Esophagus (tissue), 2 donors: Measurements from ENCODE around the gene SUN2. TPM values are rescaled to one million over a fixed set of nuclear protein-coding genes. Genes with fewer than 3 reads are reported as not detected.

ENCODE experiments used
- H3K27ac ChIP-seq, 2 donors: one replicate each; pipeline ENCODE4 v1.5.1; 2013; ENCODE audit warnings: low read depth in 2 of 2, mild to moderate bottlenecking in 2 of 2, inconsistent platforms in 1 of 2, low read length in 1 of 2, moderate library complexity in 1 of 2
- H3K27me3 ChIP-seq, 2 donors: one replicate each; pipeline ENCODE4 v1.6.1; 2013; ENCODE audit warnings: low read length in 2 of 2, control low read depth in 1 of 2, mild to moderate bottlenecking in 1 of 2; ENCODE audit not compliant: insufficient read depth in 2 of 2, control insufficient read depth in 1 of 2
- H3K36me3 ChIP-seq, 2 donors: one replicate each; pipeline ENCODE4 v1.6.1; 2013; ENCODE audit warnings: low read length in 1 of 2; ENCODE audit not compliant: control insufficient read depth in 2 of 2, insufficient read depth in 2 of 2
- H3K4me1 ChIP-seq, 2 donors: one replicate each; pipeline ENCODE4 v1.6.1; 2013; ENCODE audit warnings: low read length in 1 of 2; ENCODE audit not compliant: control insufficient read depth in 2 of 2, insufficient read depth in 2 of 2
- H3K4me3 ChIP-seq, 2 donors: one replicate each; pipeline ENCODE4 v1.5.1; 2013; ENCODE audit warnings: low read length in 2 of 2, mild to moderate bottlenecking in 2 of 2, low read depth in 1 of 2, moderate library complexity in 1 of 2
- H3K9me3 ChIP-seq, 2 donors: one replicate each; pipeline ENCODE4 v1.6.1; 2013; ENCODE audit warnings: mild to moderate bottlenecking in 2 of 2, low read depth in 1 of 2, low read length in 1 of 2, moderate library complexity in 1 of 2; ENCODE audit not compliant: control insufficient read depth in 2 of 2, insufficient read depth in 1 of 2
- WGBS, 2 donors: extraction: QIAGEN DNeasy Blood & Tissue Kit; methylation state at CpG; one replicate each; pipeline ENCODE4 v1.1.7; 2013; 5-methylcytosine and 5-hydroxymethylcytosine counted together
- polyA plus RNA-seq, 2 donors: library from polyadenylated mRNA; stranded (reverse); fragments of 200-250 nt; gene quantifications; one replicate each; pipeline ENCODE4 v1.2.3, GENCODE V29; 2013
- donor health status: healthy with polysubstance abuse.
- donor health status: Bipolar disorder and iron deficiency.

Gene SUN2
- polyA plus RNA-seq, 2 donors, result 61.7 to 70.1 TPM

DNA sequence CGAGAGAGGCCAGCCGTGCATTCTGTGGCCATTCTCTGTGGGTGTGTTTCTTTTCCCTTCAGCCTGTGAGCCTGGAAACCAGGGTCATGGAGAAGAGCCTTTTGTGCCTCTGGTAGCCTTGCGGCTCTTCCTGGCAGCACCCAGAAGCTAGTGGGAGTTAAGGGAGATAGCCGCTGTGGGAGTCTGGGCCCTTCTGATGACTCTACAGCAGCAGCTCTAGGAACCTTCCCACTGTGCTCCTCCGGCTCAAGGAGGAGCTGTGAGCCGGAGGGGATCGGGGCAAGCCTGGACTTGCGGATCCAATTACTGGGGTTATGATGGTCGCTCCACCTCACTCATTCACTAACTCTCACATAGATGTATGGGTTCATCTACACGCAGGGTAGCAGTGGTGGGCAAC is 39.5 kb downstream of the SUN2 start:
- Histone ChIP-seq H3K4me1 (peaks cover 5 to 18% of the 10 kb centered on the region in 2 donors), H3K27me3 (no peaks in the 10 kb centered on the region), H3K36me3 (peaks cover 11 to 28% of the 10 kb centered on the region in 2 donors), H3K9me3 (no peaks in the 10 kb centered on the region), H3K4me3 (no peak overlapping the region), H3K27ac (no peak overlapping the region)
- 86 to 92% methylated on average over 10 of the region's 10 CpGs for whole genome bisulfite sequencing, 2 donors

- Histone ChIP-seq H3K4me1 (peaks cover 5 to 18% of the 10 kb centered on the region in 2 donors), H3K27ac (no peak overlapping the region), H3K27me3 (no peaks in the 10 kb centered on the region), H3K4me3 (no peak overlapping the region), H3K9me3 (no peaks in the 10 kb centered on the region), H3K36me3 (peaks cover 11 to 28% of the 10 kb centered on the region in 2 donors)
- WGBS, 2 donors, result 93 to 94% methylated on average over 15 of the region's 15 CpGs
Observed at GRCh38 chr22:38715852-38716251, 39.9 kb downstream of the SUN2 start.

- no peaks in the 10 kb centered on the region for H3K27me3 ChIP-seq
- H3K36me3 ChIP-seq, result peaks cover 11 to 28% of the 10 kb centered on the region in 2 donors
- H3K27ac ChIP-seq, result peak overlapping the region in 1 of 2 donors; percentile 53
- 76 to 84% methylated on average over 9 of the region's 9 CpGs for WGBS, 2 donors
- no peak overlapping the region for H3K4me3 ChIP-seq
- no peaks in the 10 kb centered on the region for H3K9me3 ChIP-seq
- H3K4me1 ChIP-seq, result peaks cover 5 to 18% of the 10 kb centered on the region in 2 donors
Observed at GRCh38 chr22:38715176-38715764, 40.5 kb downstream of the SUN2 start.

DNA sequence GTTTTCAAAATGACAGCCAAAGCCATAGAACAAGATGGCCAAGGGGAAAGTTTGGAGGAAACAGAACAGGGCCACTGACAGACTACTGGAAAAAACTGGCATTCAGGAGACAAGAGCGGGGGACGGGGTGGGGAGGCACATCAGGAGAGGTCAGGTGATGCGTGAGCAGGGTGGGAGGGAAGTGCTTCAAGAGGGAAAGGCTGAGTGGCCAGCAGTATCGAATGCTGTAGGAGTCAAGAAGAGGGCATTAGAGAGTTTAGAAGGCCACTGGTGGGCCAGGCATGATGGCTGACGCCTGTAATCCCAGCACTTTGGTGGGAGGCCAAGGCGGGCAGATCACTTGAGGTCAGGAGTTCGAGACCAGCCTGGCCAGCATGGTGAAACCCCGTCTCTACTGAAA is 41.9 kb downstream of the SUN2 start:
- Histone ChIP-seq H3K4me3 (no peak overlapping the region), H3K4me1 (peaks cover 5 to 18% of the 10 kb centered on the region in 2 donors), H3K27ac (no peak overlapping the region), H3K27me3 (no peaks in the 10 kb centered on the region), H3K36me3 (peaks cover 11 to 28% of the 10 kb centered on the region in 2 donors), H3K9me3 (no peaks in the 10 kb centered on the region)
- 86 to 90% methylated on average over 8 of the region's 8 CpGs for WGBS, 2 donors

GRCh38 chr22:38712486-38713207 is 43.2 kb downstream of the SUN2 start:
- 86 to 91% methylated on average over 11 of the region's 11 CpGs for WGBS, 2 donors
- Histone ChIP-seq H3K27ac (no peak overlapping the region), H3K36me3 (peaks cover 14 to 28% of the 10 kb centered on the region in 2 donors), H3K27me3 (no peaks in the 10 kb centered on the region), H3K9me3 (no peaks in the 10 kb centered on the region), H3K4me3 (no peak overlapping the region), H3K4me1 (peaks cover 5 to 20% of the 10 kb centered on the region in 2 donors)

GRCh38 chr22:38710866-38711265 is 44.9 kb downstream of the SUN2 start:
- H3K36me3 ChIP-seq, result peaks cover 3 to 14% of the 10 kb centered on the region in 2 donors
- H3K27ac ChIP-seq, result no peak overlapping the region
- peaks cover 5 to 19% of the 10 kb centered on the region in 2 donors for H3K4me1 ChIP-seq

DNA sequence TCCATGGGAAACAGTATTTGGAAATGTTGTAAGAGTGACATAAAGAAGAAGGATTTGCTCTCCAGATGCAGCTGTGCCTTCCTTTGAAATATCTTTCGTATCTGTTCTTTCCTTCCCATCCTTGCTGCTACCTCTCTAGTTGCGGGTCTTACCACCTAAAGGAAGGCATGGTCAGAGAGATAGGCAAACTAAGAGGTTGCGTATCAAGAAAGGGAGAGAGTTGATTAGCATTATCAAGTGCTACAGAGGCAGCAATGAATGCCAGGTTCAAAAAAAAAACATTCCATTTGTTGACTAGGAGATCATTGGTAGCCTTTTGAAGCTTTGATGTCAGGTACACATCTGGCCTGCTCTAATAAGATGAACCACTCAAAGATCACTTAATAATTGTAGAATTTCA is 45.4 kb downstream of the SUN2 start:
- H3K27ac ChIP-seq, result no peak overlapping the region
- H3K4me1 ChIP-seq, result peaks cover 3 to 15% of the 10 kb centered on the region in 2 donors
- WGBS, 2 donors, result 98 to 99% methylated on average over 3 of the region's 3 CpGs
- no peak overlapping the region for H3K4me3 ChIP-seq
- no peaks in the 10 kb centered on the region for H3K9me3 ChIP-seq
- H3K27me3 ChIP-seq, result no peaks in the 10 kb centered on the region
- peaks cover 3 to 11% of the 10 kb centered on the region in 2 donors for H3K36me3 ChIP-seq

More at GRCh38 chr22:38710866-38711265, 44.9 kb downstream of the SUN2 start:
- WGBS, 2 donors, result 60% methylated on average over 3 of the region's 3 CpGs
- Histone ChIP-seq H3K9me3 (no peaks in the 10 kb centered on the region), H3K27me3 (no peaks in the 10 kb centered on the region), H3K4me3 (no peak overlapping the region)

DNA sequence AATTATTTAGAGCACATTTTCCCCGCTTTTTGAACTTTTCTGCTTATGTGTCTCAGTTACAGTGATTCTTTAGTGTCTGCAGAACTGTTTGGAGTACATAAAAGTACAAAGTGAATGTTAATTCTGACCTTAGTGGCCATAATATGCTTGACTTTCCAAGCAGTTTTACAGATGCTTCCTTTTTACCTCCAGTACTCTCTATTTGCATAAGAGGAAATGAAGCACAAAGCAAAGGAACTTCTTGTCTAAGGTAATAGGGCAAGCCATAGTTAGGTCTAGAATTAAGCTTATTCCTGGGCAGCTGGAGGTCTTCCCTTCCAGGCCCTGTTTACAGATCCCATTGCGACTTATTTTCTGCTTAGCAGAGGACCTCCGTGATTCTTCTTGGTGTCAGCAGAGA is 46.5 kb downstream of the SUN2 start:
- H3K4me3 ChIP-seq, result no peak overlapping the region
- H3K36me3 ChIP-seq, result peaks cover 3 to 8% of the 10 kb centered on the region in 2 donors
- H3K27me3 ChIP-seq, result no peaks in the 10 kb centered on the region
- no peaks in the 10 kb centered on the region for H3K9me3 ChIP-seq
- no peak overlapping the region for H3K27ac ChIP-seq
- 89 to 93% methylated on average over 3 of the region's 3 CpGs for WGBS, 2 donors
- H3K4me1 ChIP-seq, result peaks cover 0 to 11% of the 10 kb centered on the region in 2 donors

DNA sequence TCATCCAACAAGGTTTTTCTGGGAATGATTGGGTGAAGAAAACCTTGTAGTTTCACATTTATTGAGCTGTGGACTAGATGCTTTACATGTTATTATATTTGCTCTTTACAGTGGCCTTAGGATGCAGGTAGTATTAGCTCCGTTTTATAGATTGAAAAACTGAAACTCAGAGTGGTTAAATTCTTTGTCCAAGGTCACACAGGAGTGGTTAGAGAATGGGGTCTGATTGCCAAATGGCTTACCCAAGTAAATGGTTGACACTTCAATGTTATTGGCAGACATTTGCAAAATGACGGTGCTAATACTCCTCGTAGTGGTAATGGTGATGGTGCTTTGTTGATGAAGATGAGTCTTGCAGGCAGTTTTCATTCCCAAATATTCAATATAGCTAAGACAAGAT is 47.8 kb downstream of the SUN2 start:
- H3K4me1 ChIP-seq, result peaks cover 0 to 8% of the 10 kb centered on the region in 2 donors
- WGBS, 2 donors, result 71 to 81% methylated on average over 3 of the region's 3 CpGs

More for the DNA sequence above, 47.8 kb downstream of the SUN2 start:
- no peaks in the 10 kb centered on the region for H3K9me3 ChIP-seq
- peaks cover 3 to 6% of the 10 kb centered on the region in 2 donors for H3K36me3 ChIP-seq
- H3K4me3 ChIP-seq, result peak overlapping the region in 1 of 2 donors; percentile 5
- no peaks in the 10 kb centered on the region for H3K27me3 ChIP-seq
- no peak overlapping the region for H3K27ac ChIP-seq
